ENCODE results near the gene HOPX.

GRCh38 chr4:56603297-56603696 is 77.8 kb downstream of the HOPX start:
- TF ChIP-seq CTCF (IDR thresholded peaks at IDR 0.05) (no peak), EZH2phosphoT487 (IDR thresholded peaks at IDR 0.05) (no peak)

All from neural progenitor cell (in vitro differentiated cells).